ENCODE results near the gene KIAA1755. TPM values are rescaled to one million over a fixed set of nuclear protein-coding genes. Genes with fewer than 3 reads are reported as not detected.
A peak's percentile ranks its signal among the peaks of the same experiment; 100 is the strongest.

The KIAA1755 gene
- total RNA-seq, 2 donors from 2014 or later, result 3.1 to 4.2 TPM

DNA sequence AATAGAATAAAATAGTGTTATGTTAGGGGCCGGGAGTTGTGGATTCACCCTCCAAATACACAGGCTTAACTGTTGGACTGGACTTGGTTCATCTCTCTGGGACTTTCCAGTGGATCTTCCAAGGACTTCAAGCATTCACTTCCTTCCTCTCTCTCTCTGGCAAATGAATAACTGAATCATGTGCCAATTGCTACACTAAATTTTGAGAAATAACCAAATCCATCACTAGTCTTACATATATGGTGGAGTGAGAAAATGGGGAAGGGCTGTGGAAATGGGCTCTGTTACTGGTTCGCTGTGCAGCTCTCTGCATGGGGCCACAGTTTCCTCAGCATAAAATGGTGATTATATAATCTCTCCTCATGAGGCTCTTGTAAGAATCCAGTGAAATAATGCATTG lies 6.8 kb upstream of the KIAA1755 start:
- TF ChIP-seq CTCF (IDR thresholded peaks at IDR 0.05), result no peak
- no peaks in the 10 kb centered on the region for H3K27me3 ChIP-seq
- no peak for DNase-seq (ENCODE audit: low spot score)
- H3K4me1 ChIP-seq, result peaks cover 0 to 14% of the 10 kb centered on the region in 2 donors
- H3K36me3 ChIP-seq, result no peaks in the 10 kb centered on the region
- H3K4me3 ChIP-seq, result no peak overlapping the region
- peak overlapping the region in 1 of 2 donors; percentile 7 for H3K27ac ChIP-seq
- H3K9me3 ChIP-seq, result no peaks in the 10 kb centered on the region

DNA sequence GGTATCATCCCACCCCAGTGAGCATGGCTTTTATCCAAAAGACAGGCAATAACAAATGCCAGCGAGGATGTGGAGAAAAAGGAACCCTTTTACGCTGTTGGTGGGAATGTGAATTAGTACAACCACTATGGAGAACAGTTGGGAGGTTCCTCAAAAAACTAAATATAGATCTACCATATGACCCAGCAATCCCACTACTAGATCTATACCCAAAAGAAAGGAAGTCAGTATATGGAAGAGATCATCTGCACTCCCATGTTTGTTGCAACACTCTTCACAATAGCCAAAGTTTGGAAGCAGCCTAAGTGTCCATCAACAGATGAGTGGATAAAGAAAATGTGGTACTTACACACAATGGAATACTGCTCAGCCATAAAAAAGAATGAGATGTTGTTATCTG lies 5.9 kb upstream of the KIAA1755 start:
- H3K9me3 ChIP-seq, result no peaks in the 10 kb centered on the region
- TF ChIP-seq CTCF (IDR thresholded peaks at IDR 0.05), result no peak
- H3K27ac ChIP-seq, result no peak overlapping the region
- no peak overlapping the region for H3K4me3 ChIP-seq
- H3K27me3 ChIP-seq, result no peaks in the 10 kb centered on the region
- peaks cover 0 to 12% of the 10 kb centered on the region in 2 donors for H3K4me1 ChIP-seq
- no peak for DNase-seq (ENCODE audit: low spot score)
- no peaks in the 10 kb centered on the region for H3K36me3 ChIP-seq

GRCh38 chr20:38262931-38263330 lies 2.4 kb upstream of the KIAA1755 start:
- Histone ChIP-seq H3K9me3 (no peaks in the 10 kb centered on the region), H3K36me3 (no peaks in the 10 kb centered on the region), H3K27me3 (peaks cover 0 to 6% of the 10 kb centered on the region in 2 donors), H3K4me1 (peaks cover 0 to 5% of the 10 kb centered on the region in 2 donors), H3K4me3 (no peak overlapping the region), H3K27ac (no peak overlapping the region)
- no peak for TF ChIP-seq CTCF (IDR thresholded peaks at IDR 0.05)
- DNase-seq (ENCODE audit: low spot score), result no peak

DNA sequence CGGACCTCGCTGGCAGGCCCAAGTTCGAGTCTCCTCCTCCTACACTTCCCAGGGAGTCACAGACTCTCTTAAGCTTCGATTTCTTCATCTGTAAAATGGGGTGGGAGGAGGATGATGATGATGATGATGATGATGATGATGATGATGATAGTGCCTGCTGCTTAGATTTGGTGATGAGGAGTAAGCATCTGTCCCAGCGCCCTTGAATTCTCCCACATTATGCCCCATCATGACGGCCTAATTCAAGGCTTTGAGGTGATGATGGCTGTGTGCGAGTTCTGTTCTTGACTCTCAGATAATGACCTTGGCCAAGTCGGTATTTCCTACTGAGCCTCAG lies 487 bp upstream of the KIAA1755 start:
- peaks cover 0 to 6% of the 10 kb centered on the region in 2 donors for H3K27me3 ChIP-seq
- H3K9me3 ChIP-seq, result no peaks in the 10 kb centered on the region
- H3K4me3 ChIP-seq, result peak overlapping the region; percentile 30 to 54
- H3K27ac ChIP-seq, result peak overlapping the region; percentile 75 to 80
- no peak for TF ChIP-seq CTCF (IDR thresholded peaks at IDR 0.05)
- H3K36me3 ChIP-seq, result no peaks in the 10 kb centered on the region
- DNase-seq (ENCODE audit: low spot score), result no peak
- peaks cover 0 to 6% of the 10 kb centered on the region in 2 donors for H3K4me1 ChIP-seq

GRCh38 chr20:38260025-38260377 lies 534 bp downstream of the KIAA1755 start:
- Histone ChIP-seq H3K27me3 (peaks cover 0 to 6% of the 10 kb centered on the region in 2 donors), H3K9me3 (no peaks in the 10 kb centered on the region), H3K36me3 (no peaks in the 10 kb centered on the region), H3K4me3 (peak overlapping the region; percentile 30 to 54), H3K4me1 (peaks cover 0 to 9% of the 10 kb centered on the region in 2 donors), H3K27ac (peak overlapping the region; percentile 75 to 80)
- no peak for TF ChIP-seq CTCF (IDR thresholded peaks at IDR 0.05)
- DNase-seq (ENCODE audit: low spot score), result no peak

- H3K4me1 ChIP-seq, result peaks cover 0 to 9% of the 10 kb centered on the region in 2 donors
- no peaks in the 10 kb centered on the region for H3K9me3 ChIP-seq
- no peaks in the 10 kb centered on the region for H3K36me3 ChIP-seq
- peak overlapping the region in 1 of 2 donors; percentile 54 for H3K4me3 ChIP-seq
- DNase-seq (ENCODE audit: low spot score), result no peak
- peaks cover 0 to 6% of the 10 kb centered on the region in 2 donors for H3K27me3 ChIP-seq
- no peak overlapping the region for H3K27ac ChIP-seq
- TF ChIP-seq CTCF (IDR thresholded peaks at IDR 0.05), result no peak
Measured at GRCh38 chr20:38258545-38259215, 1.9 kb downstream of the KIAA1755 start.

Measured in right atrium auricular region (tissue), 2 donors.